Measurements from ENCODE around the gene MTF1. TPM values are rescaled to one million over a fixed set of nuclear protein-coding genes. Genes with fewer than 3 reads are reported as not detected.
"Not testable (repeated sequence)": the region's sequence is repeated elsewhere in the genome, so short reads cannot be mapped to it uniquely, and the experiment has no call there.

Gene MTF1
- total RNA-seq (2014; rRNA removed; shearing (Covaris generic)): 3.0 and 3.7 TPM in 2 replicates

GRCh38 chr1:37859507-37860345 is at the start of gene MTF1:
TSS of gene MTF1 (minus strand) at chr1:37859592. CDS start at chr1:37857658, 1,934 bp downstream.
- peak; percentile 97 for DNase-seq (ENCODE audit: low spot score)

GRCh38 chr1:37908531-37908930 is 49.1 kb upstream of the MTF1 start:
- not testable (repeated sequence) for DNase-seq (ENCODE audit: low spot score)

- DNase-seq (ENCODE audit: low spot score): not testable (repeated sequence)
Observed at GRCh38 chr1:37907416-37908125, 48.2 kb upstream of the MTF1 start.

- not testable (repeated sequence) for DNase-seq (ENCODE audit: low spot score)
Observed at GRCh38 chr1:37906591-37906990, 47.2 kb upstream of the MTF1 start.

- no peak for DNase-seq (ENCODE audit: low spot score)
Observed at GRCh38 chr1:37905727-37906126, 46.3 kb upstream of the MTF1 start.

- DNase-seq (ENCODE audit: low spot score): not testable (repeated sequence)
Observed at GRCh38 chr1:37903921-37904320, 44.5 kb upstream of the MTF1 start.

GRCh38 chr1:37902983-37903382 is 43.6 kb upstream of the MTF1 start:
- DNase-seq (ENCODE audit: low spot score): no peak

- no peak for DNase-seq (ENCODE audit: low spot score)
Observed at GRCh38 chr1:37901893-37902225, 42.5 kb upstream of the MTF1 start.

- DNase-seq (ENCODE audit: low spot score): no peak
Observed at GRCh38 chr1:37901191-37901892, 42.0 kb upstream of the MTF1 start.

- not testable (repeated sequence) for DNase-seq (ENCODE audit: low spot score)
Observed at GRCh38 chr1:37897563-37897962, 38.2 kb upstream of the MTF1 start.

- DNase-seq (ENCODE audit: low spot score): no peak
Observed at GRCh38 chr1:37893673-37894072, 34.3 kb upstream of the MTF1 start.

GRCh38 chr1:37892151-37893047 is 33.0 kb upstream of the MTF1 start:
- no peak for DNase-seq (ENCODE audit: low spot score)

GRCh38 chr1:37890378-37891014 is 31.1 kb upstream of the MTF1 start:
- DNase-seq (ENCODE audit: low spot score): peak; percentile 55

- no peak for DNase-seq (ENCODE audit: low spot score)
Observed at GRCh38 chr1:37888022-37888700, 28.8 kb upstream of the MTF1 start.

- no peak for DNase-seq (ENCODE audit: low spot score)
Observed at GRCh38 chr1:37884145-37884544, 24.8 kb upstream of the MTF1 start.

- no peak for DNase-seq (ENCODE audit: low spot score)
Observed at GRCh38 chr1:37883671-37884070, 24.3 kb upstream of the MTF1 start.

- DNase-seq (ENCODE audit: low spot score): peak; percentile 78
Observed at GRCh38 chr1:37879865-37880264, 20.5 kb upstream of the MTF1 start.

GRCh38 chr1:37878071-37878470 is 18.7 kb upstream of the MTF1 start:
- no peak for DNase-seq (ENCODE audit: low spot score)

- peak; percentile 39 for DNase-seq (ENCODE audit: low spot score)
Observed at GRCh38 chr1:37875833-37876232, 16.4 kb upstream of the MTF1 start.

GRCh38 chr1:37872692-37873091 is 13.3 kb upstream of the MTF1 start:
- DNase-seq (ENCODE audit: low spot score): no peak

Data from HT-29 (cell line).